Epithelial cell of proximal tubule (primary cell): Measurements from ENCODE around the gene HMGCS2. TPM values are rescaled to one million over a fixed set of nuclear protein-coding genes. Genes with fewer than 3 reads are reported as not detected.

ENCODE experiments used
- DNase-seq: peaks from one replicate; pipeline ENCODE4 v3.0.0-alpha.2; 2011; ENCODE audit warnings: low read depth
- H3K4me3 ChIP-seq: 2 replicates; pipeline ENCODE4 v1.5.1; 2011; ENCODE audit warnings: low read depth, mild to moderate bottlenecking, low read length
- total RNA-seq: library from RNA; depleted of rRNA; stranded (reverse); fragments of >200 nt; gene quantifications from 2 replicates; pipeline ENCODE4 v1.2.3, GENCODE V29; 2015
- TF ChIP-seq, protein P1 (sequence below): conservative IDR thresholded peaks from 2 replicates; pipeline ENCODE4 v1.5.1; 2012; ENCODE audit warnings: low read depth, mild to moderate bottlenecking, low read length

Gene HMGCS2
- total RNA-seq, 1 donor from 2014 or later = not detected

DNA sequence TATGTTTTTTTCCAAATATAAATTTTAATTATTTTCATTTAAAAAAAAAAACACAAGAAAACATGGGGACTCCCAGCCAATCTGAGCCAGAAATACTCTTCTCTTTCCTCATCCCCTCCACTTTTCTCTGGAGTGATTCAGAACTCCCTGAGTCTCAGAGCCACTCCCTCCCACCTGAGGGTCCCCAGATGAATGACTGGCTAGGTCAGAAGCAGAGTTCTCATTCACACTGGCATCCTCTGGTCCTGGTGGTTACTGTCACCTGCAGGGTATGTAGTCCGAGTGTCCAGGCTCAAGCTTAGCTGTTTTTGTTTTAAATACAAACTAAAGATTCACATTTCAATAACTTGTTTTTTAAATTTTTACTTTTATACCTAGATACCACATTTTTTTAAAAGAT lies 6.3 kb downstream of the HMGCS2 start:
- no peak overlapping the region for H3K4me3 ChIP-seq
- TF ChIP-seq, protein P1, sequence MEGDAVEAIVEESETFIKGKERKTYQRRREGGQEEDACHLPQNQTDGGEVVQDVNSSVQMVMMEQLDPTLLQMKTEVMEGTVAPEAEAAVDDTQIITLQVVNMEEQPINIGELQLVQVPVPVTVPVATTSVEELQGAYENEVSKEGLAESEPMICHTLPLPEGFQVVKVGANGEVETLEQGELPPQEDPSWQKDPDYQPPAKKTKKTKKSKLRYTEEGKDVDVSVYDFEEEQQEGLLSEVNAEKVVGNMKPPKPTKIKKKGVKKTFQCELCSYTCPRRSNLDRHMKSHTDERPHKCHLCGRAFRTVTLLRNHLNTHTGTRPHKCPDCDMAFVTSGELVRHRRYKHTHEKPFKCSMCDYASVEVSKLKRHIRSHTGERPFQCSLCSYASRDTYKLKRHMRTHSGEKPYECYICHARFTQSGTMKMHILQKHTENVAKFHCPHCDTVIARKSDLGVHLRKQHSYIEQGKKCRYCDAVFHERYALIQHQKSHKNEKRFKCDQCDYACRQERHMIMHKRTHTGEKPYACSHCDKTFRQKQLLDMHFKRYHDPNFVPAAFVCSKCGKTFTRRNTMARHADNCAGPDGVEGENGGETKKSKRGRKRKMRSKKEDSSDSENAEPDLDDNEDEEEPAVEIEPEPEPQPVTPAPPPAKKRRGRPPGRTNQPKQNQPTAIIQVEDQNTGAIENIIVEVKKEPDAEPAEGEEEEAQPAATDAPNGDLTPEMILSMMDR = no peak
- no peak for DNase-seq

DNA sequence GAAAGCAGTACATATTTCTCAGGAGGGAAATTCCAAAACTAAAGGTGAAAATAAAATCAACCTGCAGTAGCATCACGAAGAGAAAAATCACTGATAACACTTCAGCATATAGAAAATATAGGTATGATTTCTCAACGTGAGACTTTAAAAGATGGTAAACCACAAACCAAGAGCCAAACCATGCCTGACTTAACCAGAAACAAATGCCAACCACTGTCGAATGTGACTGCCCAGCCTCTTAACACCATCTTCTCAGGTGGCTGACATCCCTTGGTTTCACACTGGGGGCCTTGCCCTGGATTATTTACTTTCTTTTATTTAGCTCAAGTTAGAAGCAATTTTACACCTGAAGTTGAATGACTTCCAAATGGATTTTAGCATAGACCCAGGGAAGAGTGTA lies 10.1 kb downstream of the HMGCS2 start:
- no peak for DNase-seq

DNA sequence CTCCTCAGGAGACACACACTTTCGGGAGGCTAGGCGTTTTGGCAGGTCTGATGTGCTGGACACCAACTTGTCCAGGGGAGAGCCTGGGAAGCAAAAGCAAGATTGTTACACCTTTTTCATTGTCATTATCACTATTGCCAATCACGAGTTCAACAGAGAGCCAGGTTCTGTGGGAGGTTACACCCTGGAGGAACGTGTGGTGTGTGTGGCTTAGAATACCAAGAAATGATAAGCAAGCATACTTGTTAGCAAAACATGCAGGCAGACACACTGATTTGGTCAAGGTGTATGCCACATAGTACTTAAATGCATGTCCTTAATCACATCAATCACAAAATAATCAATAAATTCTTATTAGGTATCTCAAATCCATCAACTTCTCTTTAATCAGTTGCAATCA lies 16.1 kb downstream of the HMGCS2 start:
- H3K4me3 ChIP-seq = no peak overlapping the region
- TF ChIP-seq, protein P1 = no peak
- DNase-seq = no peak

More for the DNA sequence above, 10.1 kb downstream of the HMGCS2 start:
- TF ChIP-seq, protein P1 = no peak
- H3K4me3 ChIP-seq = no peak overlapping the region

DNA sequence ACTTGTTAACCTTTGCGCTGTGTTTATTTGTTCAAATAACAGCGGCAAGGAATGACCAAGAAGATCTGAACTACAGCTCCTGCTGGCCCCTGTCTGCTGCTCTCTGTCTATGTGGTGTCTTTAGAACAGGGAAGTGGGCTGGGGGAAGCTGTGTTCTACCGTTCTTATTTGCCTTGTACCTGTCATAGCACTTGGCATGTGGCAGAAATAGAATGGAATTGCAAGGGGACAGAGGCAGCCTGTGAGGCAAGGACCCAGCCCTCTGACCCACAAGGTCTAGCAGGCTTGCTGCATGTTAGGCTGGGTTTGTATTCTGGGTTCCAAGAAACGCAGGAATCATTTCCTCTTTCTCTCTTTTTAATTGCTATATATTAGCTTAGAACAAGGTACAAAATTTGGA lies 20.7 kb downstream of the HMGCS2 start:
- no peak overlapping the region for H3K4me3 ChIP-seq
- no peak for DNase-seq
- TF ChIP-seq, protein P1 = no peak

DNA sequence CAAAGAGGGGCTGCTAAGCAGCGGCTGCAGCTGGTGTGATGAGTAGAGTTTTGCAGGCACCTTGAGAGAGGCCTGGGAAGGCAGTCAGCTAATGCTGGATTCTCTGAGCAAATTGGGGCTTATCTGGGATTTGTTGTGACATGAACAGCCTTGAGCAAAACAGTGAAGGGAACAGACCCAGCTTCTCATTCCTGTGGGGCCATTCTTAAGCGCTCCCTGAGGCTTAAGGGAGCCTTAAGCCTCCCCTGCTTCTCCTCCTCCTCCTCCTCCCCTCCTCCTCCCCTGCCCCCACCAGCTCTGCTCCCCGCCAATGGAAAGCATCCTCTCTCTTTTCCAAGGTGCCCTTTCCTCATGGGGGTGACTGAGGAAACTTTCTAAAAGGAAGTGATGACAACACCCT lies 21.3 kb downstream of the HMGCS2 start:
- DNase-seq = no peak
- H3K4me3 ChIP-seq = no peak overlapping the region
- TF ChIP-seq, protein P1 = no peak

DNA sequence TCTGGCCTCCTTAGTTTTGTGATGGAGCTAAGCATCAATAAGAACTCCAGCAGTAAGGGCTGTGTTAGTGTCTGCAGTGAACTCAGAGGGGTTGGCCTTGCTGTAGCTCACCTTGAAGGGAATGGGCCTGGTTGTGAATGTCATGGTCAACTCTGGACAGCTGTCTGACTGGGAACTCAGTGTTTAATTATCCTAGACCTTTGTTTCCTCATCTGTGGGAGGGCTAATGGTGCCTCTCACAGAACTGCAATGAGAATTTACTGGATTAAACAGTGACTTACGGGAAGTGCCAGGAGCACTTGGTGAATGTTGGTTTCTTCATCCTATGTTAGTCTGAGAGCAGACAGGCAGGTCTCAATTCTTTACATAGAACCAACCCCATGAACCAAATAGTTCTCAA lies 23.7 kb downstream of the HMGCS2 start:
- TF ChIP-seq, protein P1 = no peak
- DNase-seq = no peak
- no peak overlapping the region for H3K4me3 ChIP-seq

DNA sequence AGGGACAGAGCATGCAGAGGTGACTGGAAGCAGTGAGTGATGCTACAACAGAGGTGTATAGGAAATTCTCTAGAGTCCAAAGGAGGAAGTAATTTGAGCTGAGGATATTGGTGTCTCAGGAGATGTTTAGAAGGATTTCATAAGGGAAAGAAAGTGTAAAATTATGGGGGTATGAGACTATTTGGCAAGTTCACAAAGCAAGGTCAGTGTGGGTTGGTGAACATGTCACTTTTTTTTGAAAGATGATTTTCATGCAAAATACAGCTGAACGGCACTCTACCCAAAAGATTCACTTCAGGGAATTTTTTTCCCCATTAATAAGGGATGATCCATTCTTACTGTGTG lies 24.1 kb downstream of the HMGCS2 start:
- TF ChIP-seq, protein P1 = no peak
- no peak overlapping the region for H3K4me3 ChIP-seq
- DNase-seq = no peak
